Upper lobe of left lung (tissue), 6 donors: ENCODE data around the gene HLA-DPA1. TPM values are rescaled to one million over a fixed set of nuclear protein-coding genes. Genes with fewer than 3 reads are reported as not detected.
"Not testable (repeated sequence)": the region's sequence is repeated elsewhere in the genome, so short reads cannot be mapped to it uniquely, and the experiment has no call there.

Experiments
- ATAC-seq, 2 donors: fragments of 200-7000 bp; cut with Tn5 transposase; one replicate each; pipeline ENCODE4 v1.9.1; 2022; ENCODE audit warnings: mild to moderate bottlenecking in 2 of 2, moderate library complexity in 2 of 2; ENCODE audit not compliant: low FRiP score in 2 of 2
- DNase-seq, 2 donors: peaks; one replicate each; pipeline ENCODE4 v3.0.0-alpha.2; 2019 to 2020
- H3K27ac ChIP-seq, 4 donors: fragments of 200-600 bp; sonication (generic); one replicate each; pipeline ENCODE4 v1.5.1; 2016 to 2019
- H3K27me3 ChIP-seq, 4 donors: fragments of 200-600 bp; sonication (generic); one replicate each; pipeline ENCODE4 v1.5.1; 2017 to 2019
- H3K36me3 ChIP-seq, 4 donors: fragments of 200-600 bp; sonication (generic); one replicate each; pipeline ENCODE4 v1.5.1; 2016 to 2019
- H3K4me1 ChIP-seq, 4 donors: fragments of 200-600 bp; sonication (generic); one replicate each; pipeline ENCODE4 v1.5.1; 2018 to 2019
- H3K4me3 ChIP-seq, 4 donors: fragments of 200-600 bp; sonication (generic); one replicate each; pipeline ENCODE4 v1.5.1; 2017 to 2019; ENCODE audit warnings: mild to moderate bottlenecking in 2 of 4, moderate library complexity in 1 of 4
- H3K9me3 ChIP-seq, 4 donors: fragments of 200-600 bp; sonication (generic); one replicate each; pipeline ENCODE4 v1.5.1; 2018 to 2019
- EP300 ChIP-seq, 4 donors: sonication (generic); formaldehyde crosslinking; IDR thresholded peaks; one replicate each; pipeline ENCODE4 v1.5.1; 2017; ENCODE audit warnings: antibody characterized with exemption in 4 of 4, control low read depth in 2 of 4
- POLR2A ChIP-seq, 4 donors: fragments of 450-650 bp; IDR thresholded peaks; one replicate each; pipeline ENCODE4 v1.5.1; 2016 to 2017; ENCODE audit warnings: antibody characterized with exemption in 4 of 4, mild to moderate bottlenecking in 2 of 4
- POLR2AphosphoS5 ChIP-seq, 2 donors: sonication (generic); formaldehyde crosslinking; IDR thresholded peaks; one replicate each; pipeline ENCODE4 v1.5.1; 2017; ENCODE audit warnings: antibody characterized with exemption in 2 of 2
- WGBS, 2 donors: methylation state at CpG; one replicate each; pipeline ENCODE4 v1.1.5; 2017 to 2018; 5-methylcytosine and 5-hydroxymethylcytosine counted together
- total RNA-seq, 6 donors: library from RNA; depleted of rRNA in 4 of 6; stranded (reverse); fragments of >200 nt in 4 of 6; gene quantifications; one replicate each; pipeline versions ENCODE4 v1.1.0 to v1.2.1, GENCODE V29; 2016 to 2021
- TF ChIP-seq, protein P1 (sequence below), 6 experiments: fragments of 450-650 bp in 4 of 6; fragments of 200-600 bp in 2 of 6; sonication (generic) in 2 of 6; IDR thresholded peaks; one replicate each; pipeline ENCODE4 v1.5.1; 2016 to 2019; ENCODE audit warnings: antibody characterized with exemption in 6 of 6
- donor health status: DM: no; HTN: no; CAD: no; lungs with moderate emphysema.
- donor health status: DM: no; HTN: yes; CAD: no; lungs with severe emphysema.

Gene HLA-DPA1
- total RNA-seq, 6 donors from 2014 or later, result 109 to 674 (median 399) TPM

DNA sequence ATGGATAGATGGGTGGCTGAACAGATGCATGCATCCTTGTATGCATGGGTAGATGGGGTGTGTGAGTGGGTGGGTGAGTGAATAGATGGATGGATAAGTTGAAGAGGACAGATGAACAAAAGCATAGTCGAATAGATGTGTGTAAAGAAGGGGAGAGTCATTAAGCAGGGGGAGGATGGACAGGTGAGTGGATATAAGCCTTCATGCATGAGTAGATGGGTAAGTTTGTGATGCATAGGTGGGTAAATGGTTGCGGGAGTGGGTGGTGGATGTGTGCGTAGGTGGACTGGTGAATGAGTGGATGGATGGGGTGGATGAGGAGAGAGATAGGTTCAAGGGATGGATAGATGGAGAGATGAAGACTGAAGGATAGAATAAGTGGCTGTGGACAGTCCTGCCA lies 31.9 kb upstream of the HLA-DPA1 start:
- TF ChIP-seq POLR2AphosphoS5 (IDR thresholded peaks at IDR 0.05) (no peak), POLR2A (IDR thresholded peaks at IDR 0.05) (no peak)
- TF ChIP-seq, protein P1, sequence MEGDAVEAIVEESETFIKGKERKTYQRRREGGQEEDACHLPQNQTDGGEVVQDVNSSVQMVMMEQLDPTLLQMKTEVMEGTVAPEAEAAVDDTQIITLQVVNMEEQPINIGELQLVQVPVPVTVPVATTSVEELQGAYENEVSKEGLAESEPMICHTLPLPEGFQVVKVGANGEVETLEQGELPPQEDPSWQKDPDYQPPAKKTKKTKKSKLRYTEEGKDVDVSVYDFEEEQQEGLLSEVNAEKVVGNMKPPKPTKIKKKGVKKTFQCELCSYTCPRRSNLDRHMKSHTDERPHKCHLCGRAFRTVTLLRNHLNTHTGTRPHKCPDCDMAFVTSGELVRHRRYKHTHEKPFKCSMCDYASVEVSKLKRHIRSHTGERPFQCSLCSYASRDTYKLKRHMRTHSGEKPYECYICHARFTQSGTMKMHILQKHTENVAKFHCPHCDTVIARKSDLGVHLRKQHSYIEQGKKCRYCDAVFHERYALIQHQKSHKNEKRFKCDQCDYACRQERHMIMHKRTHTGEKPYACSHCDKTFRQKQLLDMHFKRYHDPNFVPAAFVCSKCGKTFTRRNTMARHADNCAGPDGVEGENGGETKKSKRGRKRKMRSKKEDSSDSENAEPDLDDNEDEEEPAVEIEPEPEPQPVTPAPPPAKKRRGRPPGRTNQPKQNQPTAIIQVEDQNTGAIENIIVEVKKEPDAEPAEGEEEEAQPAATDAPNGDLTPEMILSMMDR (IDR thresholded peaks at IDR 0.05), result no peak
- H3K36me3 ChIP-seq, result no peaks in the 10 kb centered on the region

DNA sequence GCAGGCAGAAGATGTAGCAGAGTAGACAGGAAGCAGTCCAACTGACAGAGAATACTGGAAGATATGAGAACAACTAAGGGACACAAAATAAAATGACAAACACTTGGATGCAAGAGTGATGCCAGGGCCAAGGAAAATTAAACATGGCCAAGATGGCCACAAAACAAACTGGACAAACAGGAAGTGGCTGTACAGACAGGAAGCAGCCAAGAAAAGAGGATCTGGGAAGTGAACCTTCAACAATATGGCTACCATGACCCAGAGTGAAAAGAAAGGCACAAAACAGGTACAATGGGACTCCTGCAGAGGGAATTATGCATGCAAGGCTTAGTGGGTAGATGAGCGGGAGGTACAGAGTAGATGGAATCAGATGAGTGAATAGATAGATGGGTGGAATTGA lies 31.4 kb upstream of the HLA-DPA1 start:
- Histone ChIP-seq H3K4me1 (peaks cover 0 to 7% (median 2%) of the 10 kb centered on the region in 4 donors), H3K9me3 (peaks cover 0 to 14% (median 4%) of the 10 kb centered on the region in 4 donors), H3K36me3 (no peaks in the 10 kb centered on the region), H3K27ac (no peak overlapping the region), H3K4me3 (no peak overlapping the region), H3K27me3 (no peaks in the 10 kb centered on the region)
- no peak for TF ChIP-seq EP300 (IDR thresholded peaks at IDR 0.05)
- TF ChIP-seq, protein P1 (IDR thresholded peaks at IDR 0.05), result no peak
- TF ChIP-seq POLR2A (IDR thresholded peaks at IDR 0.05), result no peak
- TF ChIP-seq POLR2AphosphoS5 (IDR thresholded peaks at IDR 0.05), result no peak
- 88 to 98% methylated on average over 1 of the region's 1 CpG for WGBS, 2 donors
- DNase-seq (no peak), ATAC-seq (no peak)

More for the DNA sequence above, 31.9 kb upstream of the HLA-DPA1 start:
- Histone ChIP-seq H3K9me3 (peaks cover 0 to 12% (median 4%) of the 10 kb centered on the region in 4 donors), H3K27ac (no peak overlapping the region), H3K4me3 (no peak overlapping the region), H3K4me1 (peaks cover 0 to 7% (median 2%) of the 10 kb centered on the region in 4 donors), H3K27me3 (no peaks in the 10 kb centered on the region)
- DNase-seq (no peak), ATAC-seq (no peak)
- WGBS, 2 donors, result 65 to 95% methylated on average over 3 of the region's 3 CpGs

DNA sequence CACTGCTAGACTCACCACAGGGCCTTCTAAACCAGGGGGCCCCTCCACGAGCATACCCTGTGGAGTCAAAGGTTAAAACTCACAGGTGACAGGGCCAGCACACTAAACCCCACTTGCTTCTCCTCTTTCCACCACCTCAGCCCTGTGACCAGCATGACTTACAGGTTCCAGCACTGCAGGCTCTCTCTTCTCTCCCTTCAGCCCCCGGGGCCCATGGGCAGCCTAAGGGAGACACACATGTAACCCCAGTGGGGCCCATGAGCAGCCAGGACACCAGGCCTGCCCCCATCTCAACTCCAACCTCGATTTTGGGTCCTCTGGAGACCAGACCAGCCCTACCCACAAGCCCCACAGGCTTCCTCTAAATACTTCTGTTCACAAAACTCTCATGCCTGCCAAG lies 30.3 kb upstream of the HLA-DPA1 start:
- no peak for DNase-seq
- 45 to 82% methylated on average over 3 of the region's 3 CpGs for WGBS, 2 donors
- no peaks in the 10 kb centered on the region for H3K36me3 ChIP-seq
- no peak overlapping the region for H3K27ac ChIP-seq
- ATAC-seq, result no peak
- H3K9me3 ChIP-seq, result peaks cover 0 to 14% (median 4%) of the 10 kb centered on the region in 4 donors
- no peaks in the 10 kb centered on the region for H3K27me3 ChIP-seq
- peaks cover 0 to 7% (median 2%) of the 10 kb centered on the region in 4 donors for H3K4me1 ChIP-seq
- TF ChIP-seq EP300 (IDR thresholded peaks at IDR 0.05), result no peak
- H3K4me3 ChIP-seq, result no peak overlapping the region

DNA sequence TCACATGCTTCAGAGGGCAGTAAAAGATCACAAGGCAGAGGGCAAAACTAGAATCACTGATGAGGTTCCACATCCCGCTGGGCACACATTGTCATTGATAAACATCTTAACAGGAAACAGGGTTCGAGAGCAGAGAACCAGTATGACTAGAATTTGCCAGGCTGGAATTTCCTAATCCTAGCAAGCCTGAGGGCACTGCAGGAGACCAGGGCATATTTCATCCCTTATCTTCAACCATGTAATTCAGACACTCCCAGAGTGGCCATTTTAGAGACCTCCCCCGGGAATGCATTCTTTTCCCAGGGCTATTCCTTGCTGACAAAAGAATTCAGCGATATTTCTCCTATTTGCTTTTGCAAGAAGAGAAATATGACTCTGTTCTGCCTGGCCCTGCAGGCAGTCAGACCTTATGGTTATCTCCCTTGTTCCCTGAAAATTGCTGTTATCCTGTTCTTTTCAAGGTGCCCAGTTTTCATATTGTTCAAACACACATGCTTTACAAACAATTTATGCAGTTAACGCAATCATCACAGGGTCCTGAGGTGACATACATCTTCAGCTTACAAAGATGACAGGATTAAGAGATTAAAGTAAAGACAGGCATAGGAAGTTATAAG lies 27.8 kb upstream of the HLA-DPA1 start:
- WGBS, 2 donors, result 47 to 90% methylated on average over 5 of the region's 5 CpGs
- DNase-seq, result not testable (repeated sequence)

DNA sequence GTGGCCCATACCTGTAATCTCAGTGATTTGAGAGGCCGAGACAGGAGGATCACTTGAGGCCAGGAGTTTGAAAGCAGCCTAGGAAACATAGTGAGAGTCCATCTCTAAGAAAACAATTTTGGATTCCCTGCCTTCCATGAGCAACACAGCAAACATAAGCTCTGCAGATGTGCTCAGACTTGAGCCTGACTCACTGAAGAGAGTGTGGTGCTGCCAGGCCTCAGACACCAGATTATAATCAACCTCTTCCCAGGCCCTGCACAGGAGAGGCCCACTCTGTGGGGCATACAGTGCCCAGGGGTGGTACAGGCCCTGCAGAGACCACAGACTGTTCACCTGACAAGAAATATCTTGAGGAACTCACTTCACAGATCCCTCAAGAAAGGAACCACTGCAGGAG lies 22.2 kb upstream of the HLA-DPA1 start:
- no peak overlapping the region for H3K4me3 ChIP-seq
- TF ChIP-seq POLR2A (IDR thresholded peaks at IDR 0.05), result no peak
- TF ChIP-seq POLR2AphosphoS5 (IDR thresholded peaks at IDR 0.05), result no peak
- TF ChIP-seq, protein P1 (IDR thresholded peaks at IDR 0.05), result no peak
- no peak for TF ChIP-seq EP300 (IDR thresholded peaks at IDR 0.05)
- peaks cover 0 to 13% (median 1%) of the 10 kb centered on the region in 4 donors for H3K9me3 ChIP-seq
- H3K4me1 ChIP-seq, result no peaks in the 10 kb centered on the region
- WGBS, 2 donors, result 94 to 96% methylated on average over 1 of the region's 1 CpG
- DNase-seq, result no peak
- ATAC-seq, result no peak
- no peaks in the 10 kb centered on the region for H3K27me3 ChIP-seq
- H3K36me3 ChIP-seq, result no peaks in the 10 kb centered on the region
- no peak overlapping the region for H3K27ac ChIP-seq

More for the DNA sequence above, 27.8 kb upstream of the HLA-DPA1 start:
- H3K9me3 ChIP-seq, result peaks cover 0 to 22% (median 4%) of the 10 kb centered on the region in 4 donors
- not testable (repeated sequence) for ATAC-seq, H3K27ac ChIP-seq, H3K4me3 ChIP-seq, H3K36me3 ChIP-seq, H3K27me3 ChIP-seq, H3K4me1 ChIP-seq

DNA sequence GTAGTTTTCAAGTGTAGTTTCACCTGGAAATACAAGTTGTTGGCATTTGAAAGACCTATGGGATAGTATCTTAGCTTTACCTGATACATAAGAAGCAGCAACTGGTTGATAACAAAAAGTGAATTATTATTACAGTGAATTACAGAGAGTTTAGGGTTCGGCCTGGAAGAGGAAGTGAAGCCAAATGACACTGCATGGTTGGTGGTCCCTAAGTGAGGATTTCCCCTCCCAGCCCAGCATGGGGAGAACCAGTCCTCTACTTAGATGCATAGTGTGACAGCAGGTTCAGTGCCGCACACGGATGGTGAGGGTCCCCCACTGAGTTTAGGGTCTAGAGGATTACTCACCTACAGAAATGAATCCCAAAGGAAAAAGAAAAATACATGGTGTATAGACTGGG lies 20.4 kb upstream of the HLA-DPA1 start:
- TF ChIP-seq EP300 (IDR thresholded peaks at IDR 0.05) (no peak), POLR2AphosphoS5 (IDR thresholded peaks at IDR 0.05) (no peak), POLR2A (IDR thresholded peaks at IDR 0.05) (no peak)
- TF ChIP-seq, protein P1 (IDR thresholded peaks at IDR 0.05), result no peak
- ATAC-seq (no peak), DNase-seq (no peak)
- Histone ChIP-seq H3K4me1 (no peaks in the 10 kb centered on the region), H3K27me3 (no peaks in the 10 kb centered on the region), H3K27ac (no peak overlapping the region), H3K36me3 (no peaks in the 10 kb centered on the region), H3K4me3 (no peak overlapping the region), H3K9me3 (peaks cover 0 to 8% (median 0%) of the 10 kb centered on the region in 4 donors)
- WGBS, 2 donors, result 83 to 84% methylated on average over 3 of the region's 3 CpGs
